ENCODE data around the gene ZNF25.

- TF ChIP-seq CTCF (IDR thresholded peaks at IDR 0.05; ENCODE audit: borderline replicate concordance, extremely low read depth, low read length, poor library complexity, severe bottlenecking), result no peak
- no peak for TF ChIP-seq EZH2 (IDR thresholded peaks at IDR 0.05; ENCODE audit: borderline replicate concordance, low read depth, low read length, severe bottlenecking)
Measured at GRCh38 chr10:37937864-37938263, 38.6 kb downstream of the ZNF25 start.

Data from DND-41 (cell line).